DMS114 treated with DMSO at 0.1 percent for 48 hours (cell line): ENCODE measurements around the gene USP7.

Experiments used
- DNase-seq: peaks from one replicate; lab custom pipeline; 2025; ENCODE audit not compliant: unreplicated experiment; lab: John Stamatoyannopoulos, UW

The USP7 gene

DNA sequence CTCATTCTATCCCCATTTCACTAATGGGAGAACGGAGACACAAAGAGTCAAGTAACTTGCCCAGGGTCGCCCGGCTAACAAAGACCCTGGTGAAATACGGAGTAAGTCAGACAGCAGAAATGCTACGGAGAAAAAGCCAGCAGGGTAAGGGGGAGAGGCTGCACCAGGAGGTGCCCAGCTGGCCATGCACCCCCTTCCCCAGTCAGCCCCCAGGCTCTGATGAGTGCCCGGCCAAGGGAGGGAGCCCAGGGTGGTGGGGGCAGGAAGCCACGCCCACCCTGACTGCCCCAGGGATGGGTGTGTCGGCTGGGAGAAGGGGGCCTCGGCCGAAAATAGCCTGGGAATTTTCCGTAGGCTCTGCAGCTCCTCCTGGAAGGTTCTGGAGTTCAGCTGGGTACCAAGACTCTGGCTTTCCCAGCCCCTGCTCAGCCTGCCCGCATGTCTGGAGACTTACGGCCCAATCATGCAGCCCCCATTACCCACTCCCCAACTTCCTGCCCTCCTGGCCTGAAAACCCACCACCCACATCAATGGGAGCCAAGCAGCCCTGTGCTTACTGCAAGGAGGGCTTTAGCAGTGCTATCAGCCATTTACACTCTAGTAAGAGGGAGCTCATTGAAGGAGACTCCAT, 99.1 kb downstream of the USP7 start:
- no peak for DNase-seq

DNA sequence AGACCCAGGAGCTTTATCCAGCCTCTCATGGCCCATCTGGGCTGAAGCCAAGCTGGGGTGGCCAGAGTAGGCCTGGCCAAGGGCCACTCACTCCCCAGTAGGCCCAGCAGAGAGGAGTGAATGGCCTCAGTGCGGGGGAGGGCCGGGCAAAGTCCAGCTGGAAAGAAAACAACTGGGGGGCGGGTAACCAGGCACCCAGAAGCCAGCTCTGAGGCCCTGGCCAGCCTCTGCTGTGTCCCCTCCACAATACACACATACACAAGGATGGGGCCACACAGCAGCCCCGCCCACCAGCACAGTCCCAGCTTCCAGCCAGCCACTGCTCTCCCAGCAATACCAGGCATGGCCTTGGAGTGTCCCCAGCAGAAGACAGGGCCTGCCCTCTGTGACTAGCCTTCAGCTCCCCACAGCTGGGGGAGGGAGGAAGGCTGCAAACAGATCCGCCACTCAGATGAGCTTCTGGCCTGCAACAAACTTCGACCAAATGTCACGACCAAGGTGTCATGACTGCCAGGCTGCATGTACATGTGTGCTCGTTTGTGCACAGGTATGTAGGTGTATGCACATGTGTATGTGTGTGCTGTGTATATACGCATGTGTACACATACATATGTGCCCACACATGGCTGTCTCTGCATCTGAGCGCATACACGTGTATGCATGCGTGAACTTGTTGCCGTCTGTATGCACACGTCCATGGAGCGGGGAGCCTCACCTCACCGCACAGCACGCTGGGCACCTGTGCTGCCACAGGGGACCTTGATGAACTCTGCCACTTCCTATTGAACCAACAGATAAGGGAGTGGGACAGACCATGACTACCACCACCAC, 99.9 kb downstream of the USP7 start:
- no peak for DNase-seq

DNA sequence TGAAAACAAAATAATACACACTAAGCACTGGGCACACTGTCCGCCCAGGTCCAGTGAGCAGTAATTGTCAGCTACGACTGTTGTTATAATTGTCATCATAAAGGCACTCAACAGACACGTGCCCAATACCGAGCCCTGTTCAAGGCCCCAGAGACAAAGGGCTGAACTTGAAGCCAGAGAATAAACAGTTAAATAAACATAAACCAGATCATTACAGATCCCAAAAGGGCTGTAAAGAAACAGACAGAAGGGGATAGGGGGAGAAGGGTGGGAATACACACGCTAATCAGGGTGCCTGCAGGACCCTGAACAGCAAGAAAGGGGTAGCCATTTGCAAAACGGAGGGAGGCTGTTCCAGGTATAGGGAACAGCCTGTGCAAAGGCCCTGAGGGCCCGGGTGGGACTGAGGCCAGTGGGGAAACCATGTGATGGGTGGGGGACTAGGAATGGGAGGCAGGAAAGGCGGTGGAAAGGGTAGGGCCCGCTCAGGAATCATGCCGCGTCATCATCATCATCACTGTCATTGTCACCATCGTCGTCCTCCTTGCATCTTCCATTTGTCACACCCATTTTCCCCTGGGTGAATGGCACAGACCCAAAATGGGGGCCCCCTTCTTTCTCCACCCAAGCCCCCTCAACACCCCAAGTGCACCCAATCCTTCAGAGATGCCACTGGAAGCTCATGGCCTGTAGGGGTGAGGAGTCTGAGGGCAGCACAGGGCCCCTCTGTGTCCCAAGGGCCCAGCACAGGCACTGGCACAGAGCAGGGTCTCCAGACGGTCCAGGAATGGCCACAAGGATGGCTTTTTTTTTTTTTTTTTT, 101.2 kb downstream of the USP7 start:
- DNase-seq = no peak

DNA sequence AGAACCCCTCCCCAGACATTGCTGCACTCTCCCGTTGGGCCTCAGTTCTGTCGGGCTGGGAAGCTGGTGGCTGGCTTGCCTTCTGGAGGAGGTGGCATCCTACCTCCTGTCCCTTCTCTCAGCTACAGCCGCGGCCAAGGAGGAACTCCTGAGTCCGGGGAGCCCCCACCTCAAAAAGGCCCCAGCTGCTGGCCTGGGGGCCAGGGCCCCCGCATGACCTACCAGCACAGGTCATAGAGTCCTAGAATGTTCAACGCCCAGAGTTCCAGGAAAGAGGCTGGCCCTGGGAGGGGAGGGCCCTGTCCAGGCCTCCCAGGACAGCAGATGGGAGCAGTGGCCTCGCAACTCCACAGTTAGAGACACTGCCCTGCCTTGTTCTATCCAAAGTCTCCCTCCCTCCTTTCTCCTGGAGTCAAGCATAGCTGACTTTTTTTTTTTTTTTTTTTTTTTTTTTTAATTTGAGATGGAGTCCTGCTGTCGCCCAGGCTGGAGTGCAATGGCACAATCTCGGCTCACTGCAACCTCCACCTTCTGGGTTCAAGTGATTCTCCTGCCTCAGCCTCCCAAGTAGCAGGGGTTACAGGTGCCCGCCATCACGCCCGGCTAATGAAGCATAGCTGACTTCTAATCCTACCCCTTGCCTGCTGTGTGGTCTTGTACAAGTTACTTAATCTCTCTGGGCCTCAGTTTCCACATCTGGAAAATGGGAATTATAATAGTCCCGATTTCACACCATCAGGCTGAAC, 102.0 kb downstream of the USP7 start:
- DNase-seq = no peak

DNA sequence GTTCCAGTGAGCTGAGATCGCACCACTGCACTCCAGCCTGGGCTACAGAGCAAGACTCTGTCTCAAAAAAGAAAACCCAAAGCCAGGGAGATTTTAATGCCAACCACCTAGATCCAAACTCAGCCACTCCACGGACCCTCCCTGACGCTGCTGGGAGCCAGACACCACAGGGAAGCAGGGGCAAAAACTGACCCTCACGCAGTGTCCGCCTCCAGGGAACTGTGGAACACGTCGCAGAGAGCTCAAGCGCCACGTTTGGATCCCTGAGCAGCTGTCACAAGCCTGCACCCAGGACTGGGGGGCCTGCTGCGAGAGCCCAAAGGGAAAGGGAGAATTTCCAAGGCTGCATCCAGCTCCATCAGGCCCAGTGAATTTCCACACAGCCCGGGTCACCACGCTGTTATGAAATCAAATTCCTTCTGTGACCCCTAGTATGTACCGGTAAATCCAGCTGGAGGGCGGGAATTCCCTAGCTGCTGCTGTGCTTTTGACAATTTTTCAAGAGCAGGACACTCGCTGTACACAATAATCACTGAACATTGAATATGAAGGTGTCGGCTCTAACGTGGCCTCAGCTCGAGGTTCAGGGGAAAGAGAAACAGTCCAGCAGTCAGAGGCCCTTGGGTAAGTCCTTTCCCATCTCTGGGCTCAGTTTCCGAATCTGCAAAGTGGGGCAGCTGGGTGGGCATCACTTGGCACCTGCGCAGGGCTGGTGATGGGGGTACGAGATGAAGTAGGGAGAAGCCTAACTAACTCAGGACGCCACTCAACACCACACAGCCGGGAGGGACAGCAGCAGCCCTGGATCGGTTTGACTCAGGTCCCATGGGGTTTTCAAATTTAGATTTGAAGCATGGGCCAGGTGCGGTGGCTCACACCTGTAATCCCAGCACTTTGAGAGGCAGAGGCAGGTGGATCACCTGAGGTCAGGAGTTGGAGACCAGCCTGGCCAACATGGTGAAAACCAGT, 103.5 kb downstream of the USP7 start:
- no peak for DNase-seq

DNA sequence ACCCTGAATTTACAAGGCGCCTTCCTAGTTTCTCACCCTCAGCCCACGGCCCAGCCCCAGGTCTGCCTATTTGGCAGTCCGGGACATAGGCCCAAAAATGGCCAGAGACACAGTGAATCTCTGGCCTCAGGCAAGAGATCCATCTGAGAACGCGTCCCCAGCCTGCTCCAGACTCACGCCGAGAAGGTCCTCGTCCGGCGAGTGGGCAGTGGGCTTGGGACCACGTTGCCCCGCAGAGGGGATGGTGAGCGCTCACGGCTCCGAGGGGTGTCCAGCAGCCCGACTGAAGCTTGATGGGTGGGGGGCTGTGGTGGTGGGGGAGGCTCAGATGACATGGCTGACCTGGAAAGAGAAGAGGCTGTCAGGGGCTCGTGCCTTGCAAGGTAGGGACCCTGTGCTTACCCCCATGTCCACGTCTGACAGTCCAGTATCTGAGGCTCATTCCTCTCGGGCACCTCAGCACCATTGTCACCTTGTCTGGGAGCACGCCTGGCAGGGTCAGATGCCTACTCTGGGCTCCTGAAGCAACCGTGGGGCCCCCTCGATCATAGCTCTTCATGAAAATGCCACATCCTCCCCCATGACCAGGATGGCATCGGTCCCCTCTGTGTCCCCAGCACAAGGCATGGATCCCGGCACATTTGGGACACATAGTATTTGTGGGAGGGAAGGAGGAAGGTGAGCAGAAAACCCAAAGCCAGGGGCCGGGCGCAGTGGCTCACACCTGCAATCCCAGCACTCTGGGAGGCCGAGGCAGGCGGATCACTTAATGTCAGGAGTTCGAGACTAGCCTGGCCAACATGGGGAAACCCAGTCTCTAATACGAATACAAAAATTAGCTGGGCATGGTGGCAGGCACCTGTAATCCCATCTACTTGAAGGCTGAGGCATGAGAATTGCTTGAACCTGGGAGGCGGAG, 104.5 kb downstream of the USP7 start:
- no peak for DNase-seq

DNA sequence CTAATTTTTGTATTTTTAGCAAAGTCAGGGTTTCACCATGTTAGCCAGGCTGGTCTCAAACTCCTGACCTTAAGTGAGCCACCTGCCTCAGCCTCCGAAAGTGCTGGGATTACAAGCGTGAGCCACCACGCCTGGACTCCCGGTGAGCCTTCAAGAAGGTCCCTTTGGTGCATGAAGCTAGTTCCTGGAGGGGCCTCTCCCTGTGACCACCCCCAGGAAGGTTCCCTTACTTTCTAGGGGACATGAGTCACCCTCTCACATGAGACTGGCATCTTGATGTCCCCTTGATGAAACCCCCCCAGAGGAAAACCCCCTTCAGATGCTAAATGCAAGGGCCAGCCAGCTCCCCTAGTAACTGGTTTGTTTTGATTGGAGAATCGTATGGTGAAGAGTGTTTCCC, 107.7 kb downstream of the USP7 start:
- DNase-seq = no peak

DNA sequence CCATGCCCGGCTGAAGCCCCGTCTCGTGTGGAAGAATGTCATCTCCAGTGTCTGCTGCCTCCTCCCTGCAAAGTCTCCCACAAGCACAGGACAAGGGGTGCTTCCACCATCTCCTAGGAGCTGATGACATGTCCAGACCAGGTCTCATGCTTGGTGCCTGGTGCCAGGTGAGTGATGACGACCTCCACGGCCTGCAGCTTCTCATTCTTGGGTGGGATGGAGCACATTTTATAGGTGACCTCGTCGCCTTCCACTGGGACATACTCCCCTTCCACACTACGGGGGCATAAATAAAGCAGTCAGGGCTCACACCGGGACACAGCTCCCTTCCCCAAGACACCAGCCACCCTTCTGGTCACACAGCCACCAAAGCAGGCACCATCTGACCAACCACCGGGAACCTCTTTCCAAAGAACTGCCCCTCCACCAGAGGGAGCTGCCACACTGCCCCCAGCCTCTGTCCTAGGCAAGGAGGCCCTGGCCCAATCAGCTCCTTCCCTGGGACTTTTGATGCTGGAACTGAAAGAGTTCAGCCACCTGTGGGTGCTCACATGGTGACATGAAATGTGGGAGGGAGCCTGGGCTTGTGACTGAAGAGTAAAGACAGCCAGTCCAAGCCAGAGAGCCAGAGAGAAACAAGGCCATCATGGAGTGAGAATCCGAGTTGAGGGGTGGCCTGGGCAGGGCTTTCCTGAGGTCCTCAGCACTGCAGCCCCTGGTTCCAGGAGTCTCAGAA, 108.5 kb downstream of the USP7 start:
- no peak for DNase-seq

DNA sequence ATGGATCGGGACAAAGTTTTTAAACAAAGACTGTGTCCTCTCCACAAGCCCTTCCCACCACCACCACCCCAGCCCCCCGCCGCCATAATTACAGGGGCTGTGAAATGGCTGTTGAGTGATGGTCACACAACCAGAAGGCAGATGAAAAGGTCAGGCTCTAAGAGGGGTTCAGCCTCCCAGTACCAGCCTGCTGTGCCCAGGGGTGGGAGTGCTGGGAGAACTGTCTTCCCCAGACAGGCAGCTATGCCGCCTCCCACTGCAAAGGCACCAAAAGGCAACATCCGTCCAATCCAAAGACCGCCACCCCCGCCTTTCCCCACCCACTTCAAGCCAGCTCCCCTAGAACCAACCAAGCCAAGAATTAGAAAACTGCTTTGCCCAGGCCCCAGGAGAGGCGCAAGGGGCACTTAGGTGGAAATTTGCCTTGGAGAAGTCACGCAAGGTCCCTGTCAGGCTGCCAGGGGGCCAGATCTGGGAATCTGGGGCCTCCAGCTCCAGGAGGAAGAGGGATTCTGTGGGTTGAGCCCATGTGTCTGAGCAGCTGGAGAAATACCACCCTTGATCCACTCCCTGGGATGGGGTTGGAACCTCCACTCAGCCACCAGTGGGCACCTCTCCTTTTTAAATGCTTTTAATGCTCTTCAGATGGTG, 109.3 kb downstream of the USP7 start:
- DNase-seq = no peak

DNA sequence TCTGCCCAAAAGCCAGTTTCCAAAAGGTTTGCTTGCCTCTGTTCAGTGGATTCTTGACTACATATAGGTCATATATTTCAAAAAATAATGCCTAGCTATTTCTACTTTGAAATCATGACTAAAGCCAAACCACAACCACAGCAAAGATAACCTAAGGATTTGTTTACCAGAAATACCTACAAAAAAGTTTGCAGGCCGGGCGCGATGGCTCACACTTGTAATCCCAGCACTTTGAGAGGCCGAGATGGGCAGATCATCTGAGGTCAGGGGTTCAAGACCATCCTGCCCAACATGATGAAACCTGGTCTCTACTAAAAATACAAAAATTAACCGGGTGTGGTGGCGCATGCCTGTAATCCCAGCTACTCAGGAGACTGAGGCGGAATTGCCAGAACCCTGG, 110.1 kb downstream of the USP7 start:
- no peak for DNase-seq

DNA sequence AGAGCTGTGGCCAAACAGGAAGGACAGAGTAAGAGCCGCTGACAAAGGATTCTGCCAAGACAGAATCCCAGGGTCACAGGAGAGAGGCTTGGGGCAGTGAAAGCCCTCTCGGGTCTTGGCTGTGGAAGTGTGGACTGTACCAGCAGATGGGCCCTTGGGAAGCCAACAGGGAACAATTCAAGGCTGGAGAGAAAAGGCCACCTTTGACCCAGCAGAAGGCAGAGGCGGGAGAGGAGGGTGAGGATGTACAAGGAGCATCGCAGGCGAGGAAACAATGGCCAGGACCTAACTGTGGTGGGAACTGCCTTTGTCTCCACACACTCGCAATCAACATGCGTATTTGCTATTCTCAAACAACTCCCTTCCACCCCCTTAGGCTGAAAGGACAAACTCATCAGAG, 110.6 kb downstream of the USP7 start:
- no peak for DNase-seq

DNA sequence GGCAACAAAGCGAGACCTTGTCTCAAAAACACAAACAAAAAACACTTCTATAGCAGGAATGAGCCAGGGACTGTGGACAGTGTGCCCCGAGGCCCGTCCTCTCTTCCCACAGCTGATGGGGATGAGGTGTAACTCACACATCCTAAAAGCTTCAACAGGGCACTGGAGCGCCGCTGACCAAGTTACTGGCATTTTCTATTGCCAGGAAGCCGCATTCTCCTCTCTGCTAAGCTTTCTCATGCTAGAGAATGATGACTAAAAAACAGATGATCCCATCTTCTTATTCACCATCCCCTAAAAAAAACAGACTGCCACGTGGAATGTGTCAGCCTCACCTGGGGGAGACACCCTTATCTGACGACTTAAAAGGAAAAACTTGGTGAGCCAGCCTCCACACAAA, 111.2 kb downstream of the USP7 start:
- no peak for DNase-seq

DNA sequence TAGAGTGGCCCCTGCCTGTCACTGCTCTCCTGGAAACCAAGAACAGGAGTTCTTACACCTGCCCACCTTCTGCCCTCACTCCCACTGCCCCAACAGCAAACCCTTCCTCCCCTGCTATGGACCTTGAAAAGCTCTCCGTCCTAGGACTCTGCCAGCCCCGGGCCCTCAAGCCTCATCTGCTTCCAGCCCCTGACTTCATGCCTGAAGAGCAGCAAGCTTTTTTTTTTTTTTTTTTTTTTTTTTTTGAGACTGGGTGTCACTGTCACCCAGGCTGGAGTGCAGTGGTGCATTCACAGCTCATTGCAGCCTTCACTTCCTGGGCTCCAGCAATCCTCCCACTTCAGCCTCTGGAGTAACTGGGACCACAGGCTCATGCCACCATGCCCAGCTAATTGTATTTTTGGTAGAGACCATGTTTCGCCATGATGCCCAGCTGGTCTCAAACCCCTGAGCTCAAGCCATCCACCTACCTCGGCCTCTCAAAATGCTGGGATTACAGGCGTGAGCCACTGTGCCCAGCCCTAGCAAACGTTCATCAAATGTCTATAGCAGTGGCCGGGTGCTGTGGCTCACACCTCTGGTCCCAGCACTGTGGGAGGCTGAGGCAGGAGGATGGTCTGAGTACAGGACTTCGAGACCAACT, 111.8 kb downstream of the USP7 start:
- no peak for DNase-seq

DNA sequence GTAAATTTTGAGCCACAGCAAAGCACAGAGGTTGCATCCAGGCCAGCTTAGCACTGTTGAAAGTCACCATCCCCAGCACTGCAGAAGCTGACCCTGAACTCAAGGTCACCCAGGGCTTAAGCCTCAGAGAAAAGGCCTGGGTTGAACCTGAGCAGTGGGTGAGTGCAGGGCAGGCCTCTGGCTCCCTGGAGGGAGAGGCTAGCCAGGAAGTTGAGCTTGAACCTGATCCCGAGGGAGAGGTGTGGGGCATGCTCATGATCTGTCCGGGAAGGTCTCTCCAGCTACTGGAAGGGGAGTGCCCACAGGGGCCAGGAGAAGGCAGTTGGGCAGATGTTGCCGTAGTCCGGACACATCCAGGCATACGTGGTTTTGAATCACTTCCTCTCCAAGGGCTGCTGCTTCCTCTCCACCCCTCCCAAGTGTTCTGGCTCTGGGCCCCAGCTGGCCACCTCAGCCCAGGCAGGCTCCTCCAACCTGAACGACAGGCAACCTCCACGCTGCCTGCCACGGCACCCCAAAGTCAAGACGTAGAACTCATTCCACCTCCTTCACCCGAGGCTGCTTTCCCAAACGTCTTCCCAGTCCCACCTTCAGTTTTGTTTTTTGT, 113.3 kb downstream of the USP7 start:
- DNase-seq = no peak

DNA sequence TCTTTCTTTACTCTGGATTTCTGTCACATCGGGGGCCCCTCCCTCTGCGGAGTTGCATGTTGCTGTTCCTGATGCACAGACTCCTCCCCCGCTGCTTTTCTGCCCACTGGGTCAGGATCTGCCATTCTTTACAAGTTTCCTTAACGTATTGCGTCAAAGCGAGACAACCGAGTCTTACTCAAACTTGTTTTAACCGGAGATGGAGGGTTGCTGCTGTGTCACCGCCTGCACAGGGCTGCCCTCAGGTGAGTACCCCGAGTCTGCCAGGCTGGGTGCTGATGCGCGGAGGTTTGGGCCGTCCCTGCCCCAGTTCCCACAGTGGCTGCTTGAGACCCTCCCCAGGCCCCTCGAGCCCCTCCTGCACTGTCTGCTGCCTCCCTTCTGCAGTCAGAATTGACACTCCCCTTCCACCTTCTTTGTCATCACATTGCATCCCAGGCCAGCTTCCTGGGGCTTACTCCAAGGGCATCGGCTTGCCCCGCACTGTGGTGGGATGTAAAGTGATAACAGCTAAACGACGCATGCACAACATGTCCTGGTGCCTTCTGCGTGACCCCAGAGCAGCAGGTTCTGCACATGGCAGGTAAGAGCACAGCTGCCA, 114.2 kb downstream of the USP7 start:
- no peak for DNase-seq

DNA sequence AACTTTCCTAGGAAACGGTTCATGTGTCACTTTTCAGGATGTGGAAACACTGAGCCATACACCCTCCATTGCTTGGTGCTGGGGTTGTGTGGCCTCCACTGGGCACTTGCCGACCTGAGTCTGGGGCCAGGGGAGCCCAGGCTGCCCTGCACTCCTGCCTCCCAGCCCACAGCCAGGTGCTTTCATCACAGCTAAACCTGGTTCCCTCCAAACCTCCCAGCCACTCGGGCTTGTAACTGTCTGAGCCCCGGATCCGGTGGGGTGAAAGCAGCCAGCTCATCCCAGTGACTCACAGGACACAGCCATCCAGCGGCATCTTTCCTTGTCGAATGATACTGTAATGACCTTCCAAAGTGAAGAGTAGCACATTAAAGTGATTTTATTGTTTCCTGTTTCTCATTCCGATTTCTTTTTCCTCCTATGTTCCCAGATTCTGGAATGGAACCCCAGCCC, 114.7 kb downstream of the USP7 start:
- no peak for DNase-seq
